GM18951 (cell line): ENCODE data around the gene PCBD1.

Source experiments
- POLR2A ChIP-seq: IDR thresholded peaks from 4 replicates; pipeline ENCODE4 v1.6.1; 2011; ENCODE audit warnings: mild to moderate bottlenecking; ENCODE audit not compliant: insufficient read length, insufficient read depth; ENCODE audit errors: extremely low read depth
- in situ Hi-C: fragments of 300-500 bp; cut with MboI; formaldehyde crosslinking; loops from one replicate; pipeline ENCODE4 v1.12.0; 2022; ENCODE audit warnings: low sequenced_read_pairs, mixed read lengths, inconsistent platforms; ENCODE audit not compliant: unreplicated experiment

The PCBD1 gene

GRCh38 chr10:70853457-70853856, 34.9 kb downstream of the PCBD1 start:
- in situ Hi-C loops = no loop called here
- no peak for TF ChIP-seq POLR2A

GRCh38 chr10:70853038-70853437, 35.3 kb downstream of the PCBD1 start:
- no peak for TF ChIP-seq POLR2A
- in situ Hi-C loops = no loop called here

GRCh38 chr10:70851597-70852475, 36.5 kb downstream of the PCBD1 start:
- in situ Hi-C loops = no loop called here
- TF ChIP-seq POLR2A = no peak

GRCh38 chr10:70850097-70850496, 38.3 kb downstream of the PCBD1 start:
- in situ Hi-C loops = no loop called here
- no peak for TF ChIP-seq POLR2A

- in situ Hi-C loops = no loop called here
- TF ChIP-seq POLR2A = no peak
Measured at GRCh38 chr10:70849582-70850016, 38.8 kb downstream of the PCBD1 start.

GRCh38 chr10:70847659-70848360, 40.6 kb downstream of the PCBD1 start:
- in situ Hi-C loops = no loop called here
- TF ChIP-seq POLR2A = no peak

- in situ Hi-C loops = no loop called here
Measured at GRCh38 chr10:70846795-70847194, 41.6 kb downstream of the PCBD1 start.

GRCh38 chr10:70845816-70846215, 42.5 kb downstream of the PCBD1 start:
- in situ Hi-C loops = no loop called here

More at GRCh38 chr10:70846795-70847194, 41.6 kb downstream of the PCBD1 start:
- no peak for TF ChIP-seq POLR2A

GRCh38 chr10:70845256-70845655, 43.1 kb downstream of the PCBD1 start:
- TF ChIP-seq POLR2A = no peak
- in situ Hi-C loops = no loop called here

More at GRCh38 chr10:70845816-70846215, 42.5 kb downstream of the PCBD1 start:
- no peak for TF ChIP-seq POLR2A

- no peak for TF ChIP-seq POLR2A
- in situ Hi-C loops = no loop called here
Measured at GRCh38 chr10:70843776-70844489, 44.4 kb downstream of the PCBD1 start.

- in situ Hi-C loops = no loop called here
- no peak for TF ChIP-seq POLR2A
Measured at GRCh38 chr10:70843333-70843732, 45.0 kb downstream of the PCBD1 start.

GRCh38 chr10:70840836-70841235, 47.5 kb downstream of the PCBD1 start:
- no peak for TF ChIP-seq POLR2A
- in situ Hi-C loops = no loop called here

- in situ Hi-C loops = no loop called here
Measured at GRCh38 chr10:70838270-70838805, 50.0 kb downstream of the PCBD1 start.

More at GRCh38 chr10:70838270-70838805, 50.0 kb downstream of the PCBD1 start:
- no peak for TF ChIP-seq POLR2A
